ENCODE measurements around the gene RNPS1. TPM values are rescaled to one million over a fixed set of nuclear protein-coding genes. Genes with fewer than 3 reads are reported as not detected.

RNPS1 gene
- total and polyA plus RNA-seq, 4 donors, result 95.5 to 101 (median 97.4) TPM

DNA sequence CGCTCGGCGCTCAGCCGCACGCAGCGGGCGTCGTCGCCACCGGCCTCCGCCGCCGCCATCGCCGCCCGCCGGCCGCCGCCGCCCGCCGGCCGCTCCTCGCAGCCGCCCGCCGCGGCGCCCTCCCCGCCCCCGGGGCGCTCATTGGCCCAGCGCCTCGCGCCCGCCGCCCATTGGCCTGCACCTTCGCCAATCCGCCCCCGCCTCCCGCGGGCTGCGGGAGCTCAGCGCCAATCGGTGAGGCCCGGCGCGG lies 53.3 kb downstream of the RNPS1 start, which contains the start of gene PGP:
Gene PGP (minus strand): TSS at position 122 of the 250 bp plus-strand sequence. CDS start 63 bp downstream, at position 59.
- Histone ChIP-seq H3K9me3 (ENCODE audit: control insufficient read depth, low read length) (no peaks in the 10 kb centered on the region), H3K27ac (ENCODE audit: low read depth in 1 of 2, low read length in 2 of 2) (peak within 1 kb of the TSS; percentile 29 to 93), H3K4me3 (ENCODE audit: low read length in 2 of 2) (peak within 1 kb of the TSS; percentile 61 to 74), H3K4me1 (ENCODE audit: control insufficient read depth in 1 of 2, insufficient read depth in 2 of 2, low read length in 2 of 2) (no peaks in the 10 kb centered on the region), H3K36me3 (ENCODE audit: control insufficient read depth in 1 of 2, insufficient read depth in 2 of 2, low read length in 1 of 2) (no peaks in the 10 kb centered on the region), H3K27me3 (ENCODE audit: control insufficient read depth in 1 of 2, insufficient read depth in 2 of 2, low read length in 1 of 2) (no peaks in the 10 kb centered on the region)
- WGBS, 2 donors, result 0 to 1% methylated on average over 16 to 48 of the region's 48 CpGs
- no peak for DNase-seq
- peak; percentile 97 for ATAC-seq (ENCODE audit: low FRiP score)
- intact Hi-C loops (cut with DNase I), result loop anchor here in 1 of 2 donors (1.0 kb wide), 1 partner anchor 9 kb away; the partner anchor contains the start of gene E4F1

DNA sequence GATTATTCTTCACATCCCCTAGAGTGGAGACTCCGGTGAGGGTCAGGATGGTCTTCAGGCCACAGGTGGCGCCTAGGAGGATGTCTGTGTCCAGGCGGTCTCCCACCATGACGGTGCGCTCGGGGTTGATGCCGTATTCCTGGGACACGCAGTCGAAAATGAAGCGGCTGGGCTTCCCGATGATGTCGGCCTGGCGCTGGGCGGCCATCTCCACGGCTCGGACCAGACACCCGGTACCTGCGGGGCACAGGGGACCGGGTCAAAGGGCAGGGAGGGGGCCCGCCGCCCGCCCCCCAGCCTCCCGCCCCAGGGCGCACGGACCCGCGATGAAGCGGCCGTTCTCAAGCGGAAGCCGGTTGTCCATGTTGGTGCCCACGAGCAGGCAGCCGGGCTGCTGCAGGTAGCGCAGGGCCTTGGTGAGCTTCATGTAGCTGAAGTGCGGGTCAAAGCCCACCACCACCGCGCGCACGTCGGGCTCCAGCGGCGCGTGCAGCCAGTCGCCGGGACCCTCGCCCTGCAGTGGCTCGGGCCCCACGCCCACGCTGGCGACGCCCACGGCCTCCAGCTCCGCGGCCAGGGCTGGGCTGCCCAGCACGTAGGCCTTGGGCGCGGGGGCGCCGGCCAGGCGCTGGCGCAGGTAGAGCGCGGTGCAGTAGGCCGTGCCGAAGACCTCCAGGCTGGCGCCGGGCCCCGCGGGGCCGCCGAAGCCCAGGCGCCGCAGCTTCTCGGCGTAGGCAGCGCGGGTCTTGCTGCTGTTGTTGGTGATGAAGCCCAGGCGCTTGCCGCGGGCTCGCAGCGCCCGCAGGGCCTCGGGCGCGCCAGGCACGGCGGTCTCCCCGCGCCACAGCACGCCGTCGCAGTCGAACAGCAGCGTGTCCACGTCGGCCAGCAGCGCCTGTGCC lies 53.9 kb downstream of the RNPS1 start:
- H3K36me3 ChIP-seq (ENCODE audit: control insufficient read depth in 1 of 2, insufficient read depth in 2 of 2, low read length in 1 of 2), result no peaks in the 10 kb centered on the region
- DNase-seq, result peak in 1 of 2 donors; percentile 54
- H3K9me3 ChIP-seq (ENCODE audit: control insufficient read depth, low read length), result no peaks in the 10 kb centered on the region
- peak overlapping the region; percentile 61 to 74 for H3K4me3 ChIP-seq (ENCODE audit: low read length in 2 of 2)
- no peak for ATAC-seq (ENCODE audit: low FRiP score)
- no peaks in the 10 kb centered on the region for H3K4me1 ChIP-seq (ENCODE audit: control insufficient read depth in 1 of 2, insufficient read depth in 2 of 2, low read length in 2 of 2)
- no peaks in the 10 kb centered on the region for H3K27me3 ChIP-seq (ENCODE audit: control insufficient read depth in 1 of 2, insufficient read depth in 2 of 2, low read length in 1 of 2)
- intact Hi-C loops (cut with DNase I), result loop anchor here in 1 of 2 donors (1.0 kb wide), 1 partner anchor 9 kb away; the partner anchor contains the start of gene E4F1
- H3K27ac ChIP-seq (ENCODE audit: low read depth in 1 of 2, low read length in 2 of 2), result peak overlapping the region; percentile 29 to 73
- WGBS, 2 donors, result 1% methylated on average over 61 to 98 of the region's 98 CpGs

DNA sequence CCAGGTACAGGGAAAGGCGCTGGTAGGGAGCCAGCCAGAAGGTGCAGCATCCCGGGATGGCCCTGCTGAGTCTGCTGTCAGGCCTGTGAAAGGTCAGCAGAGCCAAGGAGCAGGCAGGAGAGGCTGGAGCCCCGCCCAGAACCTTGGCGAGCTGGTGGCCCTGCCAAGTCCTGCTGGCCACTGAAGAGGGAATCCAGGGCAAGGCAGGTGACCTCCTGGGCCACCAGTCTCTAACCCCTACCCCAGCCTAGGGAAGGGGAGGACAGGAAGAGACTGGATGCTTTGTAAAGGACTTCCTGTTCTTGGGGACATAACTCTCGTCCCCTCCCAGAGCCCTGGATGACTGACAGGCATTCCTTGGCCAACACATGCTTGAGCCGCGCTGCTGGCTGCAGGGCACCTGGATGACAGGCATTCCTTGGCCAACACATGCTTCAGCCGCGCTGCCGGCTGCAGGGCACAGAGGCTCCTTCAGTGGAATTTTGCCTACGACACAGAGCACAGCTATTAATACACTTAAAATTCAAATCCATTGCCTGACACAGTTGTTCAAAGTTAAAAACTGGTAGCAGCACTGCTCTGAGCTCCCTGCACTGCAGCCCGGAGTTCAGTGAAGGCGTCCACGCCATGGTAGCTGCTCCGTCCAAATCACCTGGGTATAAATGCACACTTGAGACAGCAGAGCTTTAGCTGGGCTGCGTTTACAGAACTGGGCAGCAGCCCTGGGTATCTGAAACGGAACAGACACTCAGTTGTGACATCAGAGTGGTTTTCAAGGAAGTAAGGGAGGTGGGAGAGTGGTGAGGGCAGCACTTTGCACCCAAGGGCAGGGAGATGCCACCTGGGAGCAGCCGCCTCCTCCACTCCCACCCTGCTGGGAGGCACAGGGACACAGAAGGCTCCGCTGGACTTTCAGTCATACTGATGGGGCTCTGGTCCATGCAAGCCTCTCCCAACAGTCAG lies 55.3 kb downstream of the RNPS1 start:
- Histone ChIP-seq H3K4me3 (ENCODE audit: low read length in 2 of 2) (no peak overlapping the region), H3K27ac (ENCODE audit: low read depth in 1 of 2, low read length in 2 of 2) (no peak overlapping the region), H3K9me3 (ENCODE audit: control insufficient read depth, low read length) (no peaks in the 10 kb centered on the region), H3K4me1 (ENCODE audit: control insufficient read depth in 1 of 2, insufficient read depth in 2 of 2, low read length in 2 of 2) (no peaks in the 10 kb centered on the region), H3K27me3 (ENCODE audit: control insufficient read depth in 1 of 2, insufficient read depth in 2 of 2, low read length in 1 of 2) (no peaks in the 10 kb centered on the region), H3K36me3 (ENCODE audit: control insufficient read depth in 1 of 2, insufficient read depth in 2 of 2, low read length in 1 of 2) (no peaks in the 10 kb centered on the region)
- DNase-seq (no peak), ATAC-seq (ENCODE audit: low FRiP score) (no peak)
- intact Hi-C loops (cut with DNase I), result no loop called here
- WGBS, 2 donors, result 35 to 43% methylated on average over 19 of the region's 19 CpGs

DNA sequence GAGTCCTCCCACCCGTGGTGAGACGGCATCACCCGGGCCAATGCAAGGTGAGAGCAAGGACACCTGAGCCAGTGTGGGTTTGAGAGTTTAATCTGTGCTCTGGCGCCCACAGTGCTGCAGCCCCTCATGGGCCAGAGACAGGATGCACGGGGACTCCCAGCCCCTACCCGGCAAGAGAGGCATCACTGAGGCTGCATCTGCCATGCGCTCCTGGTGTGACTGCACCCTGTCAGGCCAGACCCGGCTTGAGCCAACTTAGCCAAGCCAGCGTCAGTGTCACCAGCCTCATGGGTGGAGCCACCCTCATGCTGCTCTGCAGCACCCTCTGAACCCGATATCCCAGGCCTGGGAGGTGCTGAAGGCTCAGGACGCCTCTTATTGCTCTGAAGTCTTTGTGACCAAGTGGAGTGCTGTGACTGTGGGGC lies 56.0 kb downstream of the RNPS1 start:
- Histone ChIP-seq H3K9me3 (ENCODE audit: control insufficient read depth, low read length) (no peaks in the 10 kb centered on the region), H3K4me3 (ENCODE audit: low read length in 2 of 2) (no peak overlapping the region), H3K4me1 (ENCODE audit: control insufficient read depth in 1 of 2, insufficient read depth in 2 of 2, low read length in 2 of 2) (no peaks in the 10 kb centered on the region), H3K36me3 (ENCODE audit: control insufficient read depth in 1 of 2, insufficient read depth in 2 of 2, low read length in 1 of 2) (no peaks in the 10 kb centered on the region), H3K27me3 (ENCODE audit: control insufficient read depth in 1 of 2, insufficient read depth in 2 of 2, low read length in 1 of 2) (no peaks in the 10 kb centered on the region), H3K27ac (ENCODE audit: low read depth in 1 of 2, low read length in 2 of 2) (no peak overlapping the region)
- DNase-seq (no peak), ATAC-seq (ENCODE audit: low FRiP score) (no peak)
- 74 to 75% methylated on average over 11 of the region's 11 CpGs for WGBS, 2 donors
- intact Hi-C loops (cut with DNase I), result no loop called here

DNA sequence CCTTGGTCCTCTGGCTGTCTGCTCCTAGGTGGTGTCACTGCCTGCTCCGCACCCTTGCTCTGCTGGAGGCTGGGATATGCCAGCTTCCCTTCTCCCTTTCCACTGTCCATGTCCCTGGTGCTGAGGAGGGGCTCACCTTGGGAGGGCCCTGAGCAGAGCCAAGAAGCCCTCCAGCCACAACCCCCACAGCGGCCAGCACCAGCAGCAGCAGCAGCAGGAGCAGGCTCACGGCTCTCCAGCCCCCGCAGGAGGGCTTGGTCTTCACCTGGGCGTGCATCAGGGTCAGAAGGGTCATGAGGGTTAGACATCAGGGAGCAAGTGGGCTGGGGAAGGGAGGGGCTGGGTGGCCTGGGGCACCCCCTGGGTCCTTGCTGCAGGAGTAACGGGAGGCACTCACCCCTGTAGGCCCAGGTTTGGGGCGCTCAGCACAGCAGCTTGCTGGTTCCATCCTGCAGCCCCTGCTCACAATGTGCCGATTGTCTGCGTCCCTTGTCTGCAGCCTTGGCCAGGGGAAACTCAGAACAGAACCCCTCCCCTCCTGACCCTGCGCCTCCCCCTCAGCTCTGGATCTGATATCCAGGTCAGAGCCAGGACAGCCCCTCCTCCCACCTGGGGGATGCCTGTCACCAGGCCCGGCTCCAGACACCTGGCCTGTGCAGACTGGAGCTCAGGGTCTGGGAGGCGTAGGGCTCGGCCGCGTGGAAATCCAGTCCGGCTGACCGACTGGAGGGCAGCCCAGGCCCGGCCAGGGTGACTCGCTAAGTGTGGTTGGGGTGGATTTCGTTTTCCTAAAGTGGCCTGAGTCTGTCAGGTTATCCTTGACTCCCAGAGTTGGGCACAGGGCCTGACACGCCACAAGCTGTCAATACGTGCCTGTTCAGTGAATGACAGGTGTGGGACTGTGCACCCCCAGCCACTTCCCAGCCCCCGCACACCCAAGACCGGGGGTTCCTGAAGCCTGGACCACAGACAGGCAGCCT lies 57.2 kb downstream of the RNPS1 start, which contains the start of gene BRICD5:
Gene BRICD5 (minus strand): TSS at position 478 of the 980 bp plus-strand sequence. CDS start 30 bp downstream, at position 448.
- intact Hi-C loops (cut with DNase I), result no loop called here
- H3K27me3 ChIP-seq (ENCODE audit: control insufficient read depth in 1 of 2, insufficient read depth in 2 of 2, low read length in 1 of 2), result no peaks in the 10 kb centered on the region
- H3K4me3 ChIP-seq (ENCODE audit: low read length in 2 of 2), result no peak within 1 kb of the TSS
- H3K27ac ChIP-seq (ENCODE audit: low read depth in 1 of 2, low read length in 2 of 2), result no peak within 1 kb of the TSS
- no peaks in the 10 kb centered on the region for H3K4me1 ChIP-seq (ENCODE audit: control insufficient read depth in 1 of 2, insufficient read depth in 2 of 2, low read length in 2 of 2)
- no peaks in the 10 kb centered on the region for H3K36me3 ChIP-seq (ENCODE audit: control insufficient read depth in 1 of 2, insufficient read depth in 2 of 2, low read length in 1 of 2)
- DNase-seq, result no peak
- WGBS, 2 donors, result 77 to 80% methylated on average over 23 to 24 of the region's 24 CpGs
- no peak for ATAC-seq (ENCODE audit: low FRiP score)
- H3K9me3 ChIP-seq (ENCODE audit: control insufficient read depth, low read length), result no peaks in the 10 kb centered on the region

DNA sequence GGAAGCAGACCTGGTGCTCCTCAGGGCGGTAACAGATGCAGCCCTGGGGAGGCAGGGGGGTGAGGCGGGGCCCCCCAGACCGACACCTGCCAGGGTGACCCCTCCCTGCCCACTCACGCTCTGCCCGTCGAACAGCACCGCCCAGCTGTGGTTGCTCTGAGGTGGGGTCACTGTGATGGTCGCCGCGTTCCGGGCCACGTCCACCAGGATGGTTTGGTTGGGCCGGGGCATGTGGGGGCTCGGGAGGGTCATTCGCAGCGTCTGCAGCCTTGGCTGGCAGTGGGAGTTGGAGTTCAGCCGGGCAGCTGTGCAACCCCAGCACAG lies 58.0 kb downstream of the RNPS1 start:
- no peaks in the 10 kb centered on the region for H3K9me3 ChIP-seq (ENCODE audit: control insufficient read depth, low read length)
- 90 to 91% methylated on average over 17 of the region's 17 CpGs for WGBS, 2 donors
- H3K4me1 ChIP-seq (ENCODE audit: control insufficient read depth in 1 of 2, insufficient read depth in 2 of 2, low read length in 2 of 2), result no peaks in the 10 kb centered on the region
- H3K27ac ChIP-seq (ENCODE audit: low read depth in 1 of 2, low read length in 2 of 2), result no peak overlapping the region
- ATAC-seq (ENCODE audit: low FRiP score), result no peak
- H3K4me3 ChIP-seq (ENCODE audit: low read length in 2 of 2), result no peak overlapping the region
- intact Hi-C loops (cut with DNase I), result no loop called here
- no peaks in the 10 kb centered on the region for H3K27me3 ChIP-seq (ENCODE audit: control insufficient read depth in 1 of 2, insufficient read depth in 2 of 2, low read length in 1 of 2)
- DNase-seq, result no peak
- H3K36me3 ChIP-seq (ENCODE audit: control insufficient read depth in 1 of 2, insufficient read depth in 2 of 2, low read length in 1 of 2), result no peaks in the 10 kb centered on the region

GRCh38 chr16:2209258-2210008 lies 58.5 kb downstream of the RNPS1 start:
- H3K4me1 ChIP-seq (ENCODE audit: control insufficient read depth in 1 of 2, insufficient read depth in 2 of 2, low read length in 2 of 2), result no peaks in the 10 kb centered on the region
- no peaks in the 10 kb centered on the region for H3K27me3 ChIP-seq (ENCODE audit: control insufficient read depth in 1 of 2, insufficient read depth in 2 of 2, low read length in 1 of 2)
- ATAC-seq (ENCODE audit: low FRiP score) (no peak), DNase-seq (no peak)
- H3K27ac ChIP-seq (ENCODE audit: low read depth in 1 of 2, low read length in 2 of 2), result no peak overlapping the region
- no peak overlapping the region for H3K4me3 ChIP-seq (ENCODE audit: low read length in 2 of 2)
- H3K9me3 ChIP-seq (ENCODE audit: control insufficient read depth, low read length), result no peaks in the 10 kb centered on the region
- H3K36me3 ChIP-seq (ENCODE audit: control insufficient read depth in 1 of 2, insufficient read depth in 2 of 2, low read length in 1 of 2), result no peaks in the 10 kb centered on the region
- WGBS, 2 donors, result 82 to 83% methylated on average over 28 to 29 of the region's 29 CpGs
- intact Hi-C loops (cut with DNase I), result no loop called here

Data from aorta (tissue), 5 donors.